IPS DF 6.9 (cell line): ENCODE data around the gene MAPK10.

Experiments
- DNase-seq: peaks from one replicate; pipeline ENCODE4 v3.0.0-alpha.2; 2013; ENCODE audit warnings: low read depth, low spot score
- H3K27ac ChIP-seq: one replicate; pipeline ENCODE4 v1.5.1; 2013; ENCODE audit warnings: low read length, control low read depth
- H3K27me3 ChIP-seq: 2 replicates; pipeline ENCODE4 v1.6.1; 2013; ENCODE audit warnings: mild to moderate bottlenecking, low read length; ENCODE audit not compliant: control insufficient read depth, insufficient read depth
- H3K36me3 ChIP-seq: 2 replicates; pipeline ENCODE4 v1.6.1; 2013; ENCODE audit warnings: low read length; ENCODE audit not compliant: control insufficient read depth, insufficient read depth
- H3K4me1 ChIP-seq: 2 replicates; pipeline ENCODE4 v1.6.1; 2013; ENCODE audit warnings: low read length; ENCODE audit not compliant: control insufficient read depth, insufficient read depth
- H3K4me3 ChIP-seq: 2 replicates; pipeline ENCODE4 v1.5.1; 2013; ENCODE audit warnings: mild to moderate bottlenecking, low read length
- H3K9me3 ChIP-seq: 2 replicates; pipeline ENCODE4 v1.6.1; 2013; ENCODE audit warnings: low read length, inconsistent platforms; ENCODE audit not compliant: control insufficient read depth, insufficient read depth
- WGBS: extraction: QIAGEN DNeasy Blood & Tissue Kit; methylation state at CpG from one replicate; pipeline ENCODE4 v1.1.7; 2013; ENCODE audit warnings: mixed read lengths, missing lambda C conversion rate; ENCODE audit not compliant: insufficient read length, insufficient coverage; 5-methylcytosine and 5-hydroxymethylcytosine counted together

Gene MAPK10

GRCh38 chr4:85942107-85942506, 417.7 kb downstream of the MAPK10 start:
- H3K4me1 ChIP-seq, result no peaks in the 10 kb centered on the region; the same call in 1 of the 2 replicates
- H3K9me3 ChIP-seq, result no peaks in the 10 kb centered on the region
- no peak overlapping the region for H3K27ac ChIP-seq
- no peaks in the 10 kb centered on the region for H3K27me3 ChIP-seq
- no peak overlapping the region for H3K4me3 ChIP-seq
- H3K36me3 ChIP-seq, result no peaks in the 10 kb centered on the region
- WGBS, result no CpG with 5 or more reads among the region's 5 CpGs
- DNase-seq, result no peak

DNA sequence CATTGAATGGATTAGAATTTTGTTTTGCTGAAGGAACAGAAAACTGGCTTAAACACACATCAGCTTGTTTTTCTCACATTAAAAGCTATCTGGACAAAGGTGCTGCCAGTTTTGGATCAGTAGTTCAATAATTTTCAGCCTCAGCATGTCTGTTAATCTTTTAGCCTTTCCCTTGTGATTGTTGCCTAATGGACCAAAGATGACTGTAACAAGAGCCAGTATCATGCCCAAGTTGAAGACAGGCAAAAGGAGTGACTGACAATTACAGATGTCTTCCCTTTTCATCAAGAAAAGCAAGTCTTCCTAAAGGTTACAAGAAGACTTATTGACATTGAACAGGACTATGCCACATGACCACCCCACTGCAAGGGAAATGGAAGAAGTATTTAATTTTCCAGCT, 419.7 kb downstream of the MAPK10 start:
- H3K27ac ChIP-seq, result no peak overlapping the region
- H3K4me1 ChIP-seq, result no peaks in the 10 kb centered on the region; the same call in 1 of the 2 replicates
- H3K4me3 ChIP-seq, result no peak overlapping the region
- no peaks in the 10 kb centered on the region for H3K9me3 ChIP-seq
- H3K36me3 ChIP-seq, result no peaks in the 10 kb centered on the region
- DNase-seq, result no peak
- H3K27me3 ChIP-seq, result no peaks in the 10 kb centered on the region
